ENCODE measurements around the gene ALPP. TPM values are rescaled to one million over a fixed set of nuclear protein-coding genes. Genes with fewer than 3 reads are reported as not detected.
"Not testable (repeated sequence)": the region's sequence is repeated elsewhere in the genome, so short reads cannot be mapped to it uniquely, and the experiment has no call there.

Gene ALPP
- total RNA-seq, 1 donor, result not detected

DNA sequence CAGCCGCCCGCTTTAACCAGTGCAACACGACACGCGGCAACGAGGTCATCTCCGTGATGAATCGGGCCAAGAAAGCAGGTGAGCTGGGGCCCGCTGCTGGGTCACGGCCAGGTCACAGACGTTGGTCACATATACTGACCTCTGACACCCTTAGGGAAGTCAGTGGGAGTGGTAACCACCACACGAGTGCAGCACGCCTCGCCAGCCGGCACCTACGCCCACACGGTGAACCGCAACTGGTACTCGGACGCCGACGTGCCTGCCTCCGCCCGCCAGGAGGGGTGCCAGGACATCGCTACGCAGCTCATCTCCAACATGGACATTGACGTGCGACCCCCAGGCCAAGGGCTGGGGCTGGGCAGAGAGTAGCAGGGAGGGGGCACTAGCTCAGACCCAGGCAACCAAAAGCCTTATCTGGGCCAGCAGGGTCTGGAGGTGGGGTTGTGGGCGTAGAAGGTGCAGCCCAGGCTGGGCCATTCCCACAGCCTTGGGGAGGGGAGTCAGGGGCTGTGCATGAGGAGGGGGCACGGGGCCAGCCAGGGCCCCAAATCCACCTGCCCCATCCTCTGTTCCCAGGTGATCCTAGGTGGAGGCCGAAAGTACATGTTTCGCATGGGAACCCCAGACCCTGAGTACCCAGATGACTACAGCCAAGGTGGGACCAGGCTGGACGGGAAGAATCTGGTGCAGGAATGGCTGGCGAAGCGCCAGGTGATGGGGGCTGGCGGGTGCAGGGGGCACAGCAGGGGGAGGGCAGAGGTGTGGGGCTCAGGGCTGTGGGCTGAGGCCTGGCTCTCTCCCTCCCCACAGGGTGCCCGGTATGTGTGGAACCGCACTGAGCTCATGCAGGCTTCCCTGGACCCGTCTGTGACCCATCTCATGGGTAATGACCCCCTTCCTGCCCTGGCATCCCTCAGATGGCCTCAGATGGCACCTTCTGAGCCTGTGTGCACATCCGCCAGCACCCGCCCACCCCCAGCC, 1.3 kb downstream of the ALPP start:
- not testable (repeated sequence) for H3K9me3 ChIP-seq (ENCODE audit: low read depth, low read length); H3K4me1 ChIP-seq (ENCODE audit: insufficient read depth, low read length); H3K27me3 ChIP-seq (ENCODE audit: insufficient read depth, low read length); H3K4me3 ChIP-seq (ENCODE audit: low read length)

GRCh38 chr2:232381204-232382031, 2.9 kb downstream of the ALPP start:
- H3K4me1 ChIP-seq (ENCODE audit: insufficient read depth, low read length); H3K4me3 ChIP-seq (ENCODE audit: low read length); H3K9me3 ChIP-seq (ENCODE audit: low read depth, low read length); H3K27me3 ChIP-seq (ENCODE audit: insufficient read depth, low read length): not testable (repeated sequence)

GRCh38 chr2:232382331-232383225, 4.0 kb downstream of the ALPP start:
- Histone ChIP-seq H3K9me3 (ENCODE audit: low read depth, low read length) (no peaks in the 10 kb centered on the region), H3K4me3 (ENCODE audit: low read length) (no peak overlapping the region), H3K27me3 (ENCODE audit: insufficient read depth, low read length) (peaks cover 11% of the 10 kb centered on the region), H3K4me1 (ENCODE audit: insufficient read depth, low read length) (no peaks in the 10 kb centered on the region)

GRCh38 chr2:232384466-232384865, 5.9 kb downstream of the ALPP start:
- Histone ChIP-seq H3K9me3 (ENCODE audit: low read depth, low read length) (no peaks in the 10 kb centered on the region), H3K27me3 (ENCODE audit: insufficient read depth, low read length) (peaks cover 11% of the 10 kb centered on the region), H3K4me1 (ENCODE audit: insufficient read depth, low read length) (no peaks in the 10 kb centered on the region)

GRCh38 chr2:232385058-232385457, 6.5 kb downstream of the ALPP start:
- peaks cover 12% of the 10 kb centered on the region for H3K27me3 ChIP-seq (ENCODE audit: insufficient read depth, low read length)
- H3K4me1 ChIP-seq (ENCODE audit: insufficient read depth, low read length); H3K9me3 ChIP-seq (ENCODE audit: low read depth, low read length); H3K4me3 ChIP-seq (ENCODE audit: low read length): not testable (repeated sequence)

More at GRCh38 chr2:232384466-232384865, 5.9 kb downstream of the ALPP start:
- no peak overlapping the region for H3K4me3 ChIP-seq (ENCODE audit: low read length)

GRCh38 chr2:232385660-232386489, 7.3 kb downstream of the ALPP start:
- Histone ChIP-seq H3K27me3 (ENCODE audit: insufficient read depth, low read length) (peaks cover 18% of the 10 kb centered on the region), H3K4me3 (ENCODE audit: low read length) (no peak overlapping the region), H3K9me3 (ENCODE audit: low read depth, low read length) (no peaks in the 10 kb centered on the region), H3K4me1 (ENCODE audit: insufficient read depth, low read length) (no peaks in the 10 kb centered on the region)

- Histone ChIP-seq H3K4me1 (ENCODE audit: insufficient read depth, low read length) (no peaks in the 10 kb centered on the region), H3K4me3 (ENCODE audit: low read length) (no peak overlapping the region), H3K27me3 (ENCODE audit: insufficient read depth, low read length) (peaks cover 18% of the 10 kb centered on the region), H3K9me3 (ENCODE audit: low read depth, low read length) (no peaks in the 10 kb centered on the region)
Observed at GRCh38 chr2:232386490-232386739, 7.9 kb downstream of the ALPP start.

GRCh38 chr2:232386740-232387450, 8.3 kb downstream of the ALPP start:
- no peak overlapping the region for H3K4me3 ChIP-seq (ENCODE audit: low read length)

GRCh38 chr2:232387451-232388171, 9.1 kb downstream of the ALPP start:
- H3K4me1 ChIP-seq (ENCODE audit: insufficient read depth, low read length), result no peaks in the 10 kb centered on the region
- no peaks in the 10 kb centered on the region for H3K9me3 ChIP-seq (ENCODE audit: low read depth, low read length)
- H3K27me3 ChIP-seq (ENCODE audit: insufficient read depth, low read length), result peaks cover 18% of the 10 kb centered on the region
- H3K4me3 ChIP-seq (ENCODE audit: low read length), result no peak overlapping the region

More at GRCh38 chr2:232386740-232387450, 8.3 kb downstream of the ALPP start:
- H3K27me3 ChIP-seq (ENCODE audit: insufficient read depth, low read length), result peaks cover 18% of the 10 kb centered on the region
- H3K4me1 ChIP-seq (ENCODE audit: insufficient read depth, low read length), result no peaks in the 10 kb centered on the region
- H3K9me3 ChIP-seq (ENCODE audit: low read depth, low read length), result no peaks in the 10 kb centered on the region

- peaks cover 18% of the 10 kb centered on the region for H3K27me3 ChIP-seq (ENCODE audit: insufficient read depth, low read length)
- H3K9me3 ChIP-seq (ENCODE audit: low read depth, low read length), result no peaks in the 10 kb centered on the region
- H3K4me3 ChIP-seq (ENCODE audit: low read length), result no peak overlapping the region
- no peaks in the 10 kb centered on the region for H3K4me1 ChIP-seq (ENCODE audit: insufficient read depth, low read length)
Observed at GRCh38 chr2:232388324-232388891, 9.9 kb downstream of the ALPP start.

- no peaks in the 10 kb centered on the region for H3K9me3 ChIP-seq (ENCODE audit: low read depth, low read length)
- H3K4me3 ChIP-seq (ENCODE audit: low read length), result no peak overlapping the region
- peaks cover 18% of the 10 kb centered on the region for H3K27me3 ChIP-seq (ENCODE audit: insufficient read depth, low read length)
- H3K4me1 ChIP-seq (ENCODE audit: insufficient read depth, low read length), result no peaks in the 10 kb centered on the region
Observed at GRCh38 chr2:232389327-232389726, 10.8 kb downstream of the ALPP start.

- H3K4me3 ChIP-seq (ENCODE audit: low read length), result no peak overlapping the region
- peaks cover 20% of the 10 kb centered on the region for H3K27me3 ChIP-seq (ENCODE audit: insufficient read depth, low read length)
- no peaks in the 10 kb centered on the region for H3K9me3 ChIP-seq (ENCODE audit: low read depth, low read length)
- H3K4me1 ChIP-seq (ENCODE audit: insufficient read depth, low read length), result no peaks in the 10 kb centered on the region
Observed at GRCh38 chr2:232390661-232391060, 12.1 kb downstream of the ALPP start.

DNA sequence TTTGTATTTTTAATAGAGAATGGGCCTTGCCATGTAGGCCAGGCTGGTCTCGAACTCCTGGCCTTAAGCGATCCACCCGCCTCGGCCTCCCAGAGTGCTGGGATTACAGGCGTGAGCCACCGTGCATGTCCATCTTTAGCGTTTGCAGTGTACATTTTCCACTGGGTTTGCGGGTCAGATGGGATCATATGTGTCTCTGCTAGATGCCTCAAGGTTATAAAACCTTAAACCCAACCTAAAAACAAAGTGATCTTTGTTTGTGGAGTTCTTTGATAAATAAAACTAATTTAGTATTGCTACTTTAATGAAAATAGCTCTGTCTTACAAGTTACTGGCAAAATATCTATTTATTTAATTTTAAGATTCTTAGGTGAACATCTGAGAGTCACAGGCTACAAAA, 15.0 kb downstream of the ALPP start:
- no peaks in the 10 kb centered on the region for H3K9me3 ChIP-seq (ENCODE audit: low read depth, low read length)
- H3K4me3 ChIP-seq (ENCODE audit: low read length), result no peak overlapping the region
- H3K4me1 ChIP-seq (ENCODE audit: insufficient read depth, low read length), result no peaks in the 10 kb centered on the region
- H3K27me3 ChIP-seq (ENCODE audit: insufficient read depth, low read length), result peaks cover 9% of the 10 kb centered on the region
